ENCODE data around the gene BRIP1.

BRIP1 gene

GRCh38 chr17:61782683-61783082, 80.6 kb downstream of the BRIP1 start (continued):
- TF ChIP-seq PRDM10 (tag by site-specific recombination; IDR thresholded peaks at IDR 0.05) (no peak), ZNF426 (tag by site-specific recombination; IDR thresholded peaks at IDR 0.05) (no peak), ZFP69B (tag by site-specific recombination; IDR thresholded peaks at IDR 0.05) (no peak), ZNF777 (tag by site-specific recombination; IDR thresholded peaks at IDR 0.05; ENCODE audit: borderline replicate concordance) (no peak), MEIS1 (CRISPR knock-in tag; IDR thresholded peaks at IDR 0.05; ENCODE audit: borderline replicate concordance) (no peak), ZBTB6 (tag by site-specific recombination; IDR thresholded peaks at IDR 0.05) (no peak), ZNF707 (tag by site-specific recombination; IDR thresholded peaks at IDR 0.05) (no peak), GLI4 (tag by site-specific recombination; IDR thresholded peaks at IDR 0.05) (no peak), ZNF549 (tag by site-specific recombination; IDR thresholded peaks at IDR 0.05) (no peak), ZNF274 (IDR thresholded peaks at IDR 0.05; ENCODE audit: low read length) (no peak), ZNF274 (tag by site-specific recombination; IDR thresholded peaks at IDR 0.05; ENCODE audit: borderline replicate concordance) (no peak), ZNF341 (tag by site-specific recombination; IDR thresholded peaks at IDR 0.05; ENCODE audit: low read depth) (no peak)

- POLR2A ChIA-PET = no interaction called here
- H3K4me3 ChIP-seq (ENCODE audit: low read depth, low read length) = no peak overlapping the region
- H3K36me3 ChIP-seq (ENCODE audit: control insufficient read depth in 2 of 2, insufficient read depth in 1 of 2, low read length in 2 of 2) = peaks cover 43 to 44% of the 10 kb centered on the region in 2 experiments
- H3K27ac ChIP-seq (ENCODE audit: extremely low read depth, low read depth, low read length) = no peak overlapping the region
- no peaks in the 10 kb centered on the region for H3K9me3 ChIP-seq (ENCODE audit: control insufficient read depth, insufficient read depth, low read depth, low read length)
- TF ChIP-seq ZSCAN16 (tag by site-specific recombination; IDR thresholded peaks at IDR 0.05) = no peak
- TF ChIP-seq GLI2 (tag by site-specific recombination; IDR thresholded peaks at IDR 0.05; ENCODE audit: borderline replicate concordance, low read depth) = no peak
- TF ChIP-seq PRDM1 (tag by site-specific recombination; IDR thresholded peaks at IDR 0.05) = no peak
- CTCF ChIA-PET = interaction anchor here (0.5 to 0.9 kb wide), 4 partner anchors 10 to 938 kb away, joined by 3 to 4 read pairs (median 3); no protein-coding TSS in a partner anchor
- H3K4me1 ChIP-seq (ENCODE audit: control insufficient read depth, insufficient read depth, low read length) = no peaks in the 10 kb centered on the region
Measured at GRCh38 chr17:61775364-61775763, 88.0 kb downstream of the BRIP1 start.

- ChIA-PET POLR2A (no interaction called here), CTCF (interaction anchor here (0.7 kb wide), 2 partner anchors 33 to 458 kb away, joined by 3 to 4 read pairs; no protein-coding TSS in a partner anchor)
- Histone ChIP-seq H3K4me3 (ENCODE audit: low read depth, low read length) (no peak overlapping the region), H3K4me1 (ENCODE audit: control insufficient read depth, insufficient read depth, low read length) (no peaks in the 10 kb centered on the region), H3K9me3 (ENCODE audit: control insufficient read depth, insufficient read depth, low read depth, low read length) (no peaks in the 10 kb centered on the region), H3K27ac (ENCODE audit: extremely low read depth, low read depth, low read length) (no peak overlapping the region), H3K36me3 (ENCODE audit: control insufficient read depth in 2 of 2, insufficient read depth in 1 of 2, low read length in 2 of 2) (peaks cover 38 to 42% of the 10 kb centered on the region in 2 experiments)
- no peak for TF ChIP-seq ZNF571 (tag by site-specific recombination; IDR thresholded peaks at IDR 0.05)
- TF ChIP-seq ZNF747 (tag by site-specific recombination; IDR thresholded peaks at IDR 0.05) = no peak
- no peak for TF ChIP-seq ZNF211 (tag by site-specific recombination; IDR thresholded peaks at IDR 0.05; ENCODE audit: low read depth)
- no peak for TF ChIP-seq ZNF366 (tag by site-specific recombination; conservative IDR thresholded peaks at IDR 0.05)
- TF ChIP-seq ZNF585B (tag by site-specific recombination; IDR thresholded peaks at IDR 0.05) = no peak
- TF ChIP-seq SP2 (tag by site-specific recombination; IDR thresholded peaks at IDR 0.05) = no peak
- TF ChIP-seq ZNF837 (tag by site-specific recombination; IDR thresholded peaks at IDR 0.05) = no peak
- no peak for TF ChIP-seq PRDM4 (tag by site-specific recombination; IDR thresholded peaks at IDR 0.05)
- TF ChIP-seq ZNF184 (tag by site-specific recombination; IDR thresholded peaks at IDR 0.05) = no peak
Measured at GRCh38 chr17:61774724-61775123, 88.6 kb downstream of the BRIP1 start.
